Astrocyte of the cerebellum (primary cell): Measurements from ENCODE around the gene SNAP25.

Experiments used
- DNase-seq: peaks from one replicate; pipeline ENCODE4 v3.0.0-alpha.2; 2011; ENCODE audit warnings: low read depth
- H3K4me3 ChIP-seq: 2 replicates; pipeline ENCODE4 v1.5.1; 2011; ENCODE audit warnings: mild to moderate bottlenecking, low read depth, low read length, moderate library complexity
- CTCF ChIP-seq: IDR thresholded peaks from 2 replicates; pipeline ENCODE4 v1.5.1; 2012; ENCODE audit warnings: low read length, low read depth, moderate library complexity, mild to moderate bottlenecking; ENCODE audit errors: missing control alignments
- in situ Hi-C: cut with HindIII; loops from 2 replicates; pipeline ENCODE4 v1.10.0; 2017; ENCODE audit warnings: low sequenced_read_pairs

The SNAP25 gene

DNA sequence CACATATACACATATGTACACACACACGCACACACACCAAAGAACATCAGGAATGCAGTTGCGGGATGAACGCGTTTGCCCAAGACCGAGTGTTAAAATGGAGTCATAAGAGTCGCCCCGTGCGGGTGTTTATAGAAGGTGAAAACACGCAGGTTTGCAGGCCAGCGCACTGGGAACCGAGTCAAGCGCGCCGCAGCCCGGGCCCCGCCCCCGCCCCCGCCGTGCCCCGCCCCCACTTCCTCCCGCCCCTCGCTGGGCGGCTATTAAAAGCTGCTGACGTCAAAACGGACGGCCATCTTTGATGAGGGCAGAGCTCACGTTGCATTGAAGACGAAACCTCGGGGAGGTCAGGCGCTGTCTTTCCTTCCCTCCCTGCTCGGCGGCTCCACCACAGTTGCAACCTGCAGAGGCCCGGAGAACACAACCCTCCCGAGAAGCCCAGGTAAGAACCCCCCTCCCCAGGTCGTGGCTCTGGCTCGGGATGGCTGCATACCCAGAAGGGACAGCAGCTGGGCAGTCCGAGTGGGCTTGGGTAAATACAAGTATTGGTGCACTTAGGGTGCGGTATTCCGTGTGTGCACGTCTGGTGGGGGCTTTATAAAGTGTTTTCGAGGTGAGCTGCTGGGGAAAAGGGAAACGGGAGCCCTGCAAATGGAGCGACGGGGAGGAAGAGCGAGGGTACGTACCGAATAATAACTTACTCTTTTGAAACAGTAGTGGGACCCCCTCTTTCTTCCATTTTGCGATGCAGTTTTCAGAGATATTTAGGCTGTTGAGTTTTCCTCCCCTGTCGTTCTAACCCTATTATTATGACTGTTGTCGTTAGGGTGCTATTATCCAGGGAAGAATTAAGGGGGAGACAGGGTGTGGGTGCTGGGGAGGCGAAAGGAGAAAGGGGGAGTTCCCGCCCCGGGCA lies at the start of gene SNAP25:
Gene SNAP25, plus strand, starts transcription at position 295 of the 916 bp plus-strand sequence. CDS start 56,662 bp downstream, outside the sequence.
- peak within 1 kb of the TSS; percentile 95 for H3K4me3 ChIP-seq
- in situ Hi-C loops, result no loop called here
- no peak for TF ChIP-seq CTCF
- peak; percentile 92 for DNase-seq

- in situ Hi-C loops, result loop anchor here (5.0 kb wide), 1 partner anchor 43 kb away; no protein-coding TSS in a partner anchor
- DNase-seq, result no peak
- no peak for TF ChIP-seq CTCF
- H3K4me3 ChIP-seq, result no peak overlapping the region
These were observed 48.9 kb upstream of the SNAP25 start for GRCh38 chr20:10169752-10170151.

DNA sequence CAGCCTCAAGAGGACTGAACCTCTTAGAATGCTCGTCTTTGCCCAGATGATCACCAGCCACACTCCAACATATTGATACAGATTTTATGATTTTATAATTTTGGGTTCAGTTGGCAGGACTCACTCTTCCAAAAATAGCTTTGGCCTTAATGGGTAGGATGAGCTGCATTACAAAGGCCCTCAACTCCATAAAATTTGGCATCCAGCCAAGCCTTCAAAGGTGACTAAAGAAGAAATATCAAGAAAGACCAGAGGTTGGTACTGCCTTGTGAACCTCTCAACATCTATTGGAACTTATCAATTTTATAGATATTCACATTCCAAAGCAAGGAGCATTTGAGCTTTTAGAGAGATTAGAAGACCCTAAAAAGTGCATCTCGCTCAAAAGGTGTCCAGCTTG lies 48.4 kb upstream of the SNAP25 start:
- in situ Hi-C loops, result loop anchor here (5.0 kb wide), 1 partner anchor 42 kb away; no protein-coding TSS in a partner anchor
- no peak for DNase-seq
- no peak overlapping the region for H3K4me3 ChIP-seq
- no peak for TF ChIP-seq CTCF

DNA sequence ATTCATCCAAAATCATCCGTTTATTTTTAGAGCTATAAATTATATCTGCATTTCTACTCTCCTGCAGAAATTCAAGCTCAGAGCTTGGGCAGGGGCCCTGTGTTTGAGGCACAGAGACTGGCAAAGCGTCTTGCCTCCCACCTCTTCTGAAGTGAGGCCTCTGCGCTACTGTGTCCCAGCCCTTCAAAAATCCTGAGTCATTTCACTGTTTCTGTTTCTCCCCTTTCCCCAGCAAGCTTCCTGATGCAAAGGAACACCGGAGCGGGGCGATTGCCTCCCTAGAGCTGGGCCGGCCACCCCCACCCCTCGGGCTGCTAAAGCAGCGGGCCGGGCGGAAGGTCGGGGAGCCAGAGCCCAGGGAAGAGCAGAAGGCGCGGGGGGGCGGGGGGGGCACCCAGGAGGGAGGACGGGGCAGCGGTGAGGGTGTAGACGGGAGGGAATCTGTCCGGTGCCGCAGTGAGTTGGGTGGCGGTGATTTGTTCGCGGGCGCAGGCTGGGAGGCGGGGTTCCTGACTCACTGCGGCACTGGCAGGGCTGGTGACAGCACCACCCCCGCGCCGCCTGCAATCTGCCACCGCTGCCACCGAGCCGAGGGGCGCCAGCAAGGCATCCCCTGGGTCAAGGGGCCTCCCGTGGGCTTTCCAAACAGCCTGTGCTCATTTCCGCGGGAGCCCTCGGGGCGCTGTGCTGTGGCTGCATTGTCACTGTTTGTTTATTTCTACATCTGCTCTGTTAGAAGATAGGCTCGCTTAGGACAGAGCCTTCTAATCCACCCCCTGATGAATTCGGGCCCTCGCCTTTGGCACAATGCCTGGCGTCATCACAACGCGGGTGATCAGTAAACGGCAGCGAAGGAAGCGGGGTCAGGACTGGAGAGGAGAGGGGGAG lies 46.5 kb upstream of the SNAP25 start:
- DNase-seq, result no peak
- no peak for TF ChIP-seq CTCF
- in situ Hi-C loops, result loop anchor here (5.0 kb wide), 1 partner anchor 40 kb away; no protein-coding TSS in a partner anchor
- peak overlapping the region; percentile 38 for H3K4me3 ChIP-seq

- in situ Hi-C loops, result loop anchor here (5.0 kb wide), 1 partner anchor 39 kb away; no protein-coding TSS in a partner anchor
- no peak overlapping the region for H3K4me3 ChIP-seq
- no peak for TF ChIP-seq CTCF
- DNase-seq, result no peak
These were observed 45.5 kb upstream of the SNAP25 start for GRCh38 chr20:10172998-10173655.

GRCh38 chr20:10174400-10174799 lies 44.2 kb upstream of the SNAP25 start:
- no peak overlapping the region for H3K4me3 ChIP-seq
- no peak for DNase-seq
- no peak for TF ChIP-seq CTCF
- in situ Hi-C loops, result loop anchor here (5.0 kb wide), 1 partner anchor 38 kb away; no protein-coding TSS in a partner anchor
